Glutamatergic neuron (in vitro differentiated cells): ENCODE data around the gene DCLK1. TPM values are rescaled to one million over a fixed set of nuclear protein-coding genes. Genes with fewer than 3 reads are reported as not detected.

ENCODE experiments used
- DNase-seq: peaks from one replicate; pipeline ENCODE4 v3.0.0; 2022
- H3K27ac Mint-ChIP-seq: one replicate; pipeline ENCODE4 v1.8.0; 2020; ENCODE audit warnings: mild to moderate bottlenecking, mixed read lengths, inconsistent platforms; ENCODE audit not compliant: unreplicated experiment
- H3K27me3 Mint-ChIP-seq: one replicate; pipeline ENCODE4 v1.8.0; 2020; ENCODE audit warnings: mild to moderate bottlenecking, moderate library complexity, mixed read lengths, inconsistent platforms; ENCODE audit not compliant: unreplicated experiment
- H3K36me3 Mint-ChIP-seq: one replicate; pipeline ENCODE4 v1.8.0; 2020; ENCODE audit warnings: mild to moderate bottlenecking, mixed read lengths, inconsistent platforms; ENCODE audit not compliant: unreplicated experiment
- H3K4me1 Mint-ChIP-seq: one replicate; pipeline ENCODE4 v1.8.0; 2020; ENCODE audit warnings: mild to moderate bottlenecking, low read depth, mixed read lengths, inconsistent platforms; ENCODE audit not compliant: unreplicated experiment
- H3K4me3 Mint-ChIP-seq: one replicate; pipeline ENCODE4 v1.8.0; 2020; ENCODE audit warnings: mild to moderate bottlenecking, mixed read lengths, inconsistent platforms; ENCODE audit not compliant: unreplicated experiment
- H3K9me3 Mint-ChIP-seq: one replicate; pipeline ENCODE4 v1.8.0; 2020; ENCODE audit warnings: mild to moderate bottlenecking, moderate library complexity, mixed read lengths, inconsistent platforms; ENCODE audit not compliant: unreplicated experiment
- total RNA-seq: library from RNA; stranded (reverse); fragmentation: NEBNext Ultra II Directional; extraction: Animal tissue kit (Norgen Biotek cat#: 25700); gene quantifications from one replicate; pipeline ENCODE4 v1.2.1, GENCODE V29; 2021; ENCODE audit not compliant: unreplicated experiment
- TF ChIP-seq, protein P1 (sequence below): fragments of 200-600 bp; sonication (generic); IDR thresholded peaks from one replicate; pipeline ENCODE4 v1.5.0; 2021; ENCODE audit not compliant: partially characterized antibody, unreplicated experiment

DCLK1 gene
- total RNA-seq, 1 donor from 2014 or later = 63.9 TPM

DNA sequence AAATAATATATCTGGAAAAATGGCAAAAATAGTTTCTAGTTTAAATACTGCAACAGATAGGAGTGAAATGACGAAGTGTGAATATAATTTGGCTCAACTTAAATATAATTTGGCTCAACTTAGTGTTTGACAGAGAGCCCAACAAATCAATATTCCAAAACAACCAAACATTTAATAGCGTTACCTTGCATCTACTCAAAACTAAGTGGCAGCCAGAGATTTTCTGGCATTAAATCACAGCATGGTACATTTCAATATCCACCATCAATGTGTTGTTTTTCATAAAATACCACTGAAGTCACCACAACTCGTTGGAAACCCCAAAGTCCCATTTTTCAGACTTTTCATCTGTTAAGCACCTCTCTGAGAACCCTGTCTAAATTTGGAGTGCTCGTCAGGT, 69.6 kb downstream of the DCLK1 start:
- Mint-ChIP-seq H3K27me3 (no peaks in the 10 kb centered on the region), H3K9me3 (no peaks in the 10 kb centered on the region), H3K4me3 (no peak overlapping the region), H3K27ac (no peak overlapping the region), H3K36me3 (peaks cover 4% of the 10 kb centered on the region), H3K4me1 (peaks cover 10% of the 10 kb centered on the region)
- TF ChIP-seq, protein P1, sequence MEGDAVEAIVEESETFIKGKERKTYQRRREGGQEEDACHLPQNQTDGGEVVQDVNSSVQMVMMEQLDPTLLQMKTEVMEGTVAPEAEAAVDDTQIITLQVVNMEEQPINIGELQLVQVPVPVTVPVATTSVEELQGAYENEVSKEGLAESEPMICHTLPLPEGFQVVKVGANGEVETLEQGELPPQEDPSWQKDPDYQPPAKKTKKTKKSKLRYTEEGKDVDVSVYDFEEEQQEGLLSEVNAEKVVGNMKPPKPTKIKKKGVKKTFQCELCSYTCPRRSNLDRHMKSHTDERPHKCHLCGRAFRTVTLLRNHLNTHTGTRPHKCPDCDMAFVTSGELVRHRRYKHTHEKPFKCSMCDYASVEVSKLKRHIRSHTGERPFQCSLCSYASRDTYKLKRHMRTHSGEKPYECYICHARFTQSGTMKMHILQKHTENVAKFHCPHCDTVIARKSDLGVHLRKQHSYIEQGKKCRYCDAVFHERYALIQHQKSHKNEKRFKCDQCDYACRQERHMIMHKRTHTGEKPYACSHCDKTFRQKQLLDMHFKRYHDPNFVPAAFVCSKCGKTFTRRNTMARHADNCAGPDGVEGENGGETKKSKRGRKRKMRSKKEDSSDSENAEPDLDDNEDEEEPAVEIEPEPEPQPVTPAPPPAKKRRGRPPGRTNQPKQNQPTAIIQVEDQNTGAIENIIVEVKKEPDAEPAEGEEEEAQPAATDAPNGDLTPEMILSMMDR = no peak
- DNase-seq = no peak

DNA sequence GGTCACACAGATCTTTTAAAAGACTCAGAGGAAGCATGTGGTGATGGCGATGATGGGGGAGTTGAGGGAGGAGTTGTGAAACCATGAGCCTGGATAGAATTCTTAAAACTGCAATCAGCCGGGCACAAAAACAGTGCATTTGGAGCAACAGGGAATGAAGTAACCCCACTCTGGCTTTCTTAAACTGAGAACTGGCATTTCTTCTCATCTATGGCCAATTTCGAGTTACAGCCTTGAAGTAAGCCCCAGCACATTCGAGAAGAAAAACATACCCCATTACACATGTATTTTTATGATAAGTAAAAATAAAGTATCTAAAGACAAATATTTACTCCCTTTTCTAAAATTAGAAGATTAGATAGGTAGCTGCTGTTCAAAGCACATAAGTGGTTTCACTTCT, 70.1 kb downstream of the DCLK1 start:
- TF ChIP-seq, protein P1 = no peak
- Mint-ChIP-seq H3K4me1 (peaks cover 10% of the 10 kb centered on the region), H3K9me3 (no peaks in the 10 kb centered on the region), H3K27me3 (no peaks in the 10 kb centered on the region), H3K4me3 (no peak overlapping the region), H3K36me3 (no peaks in the 10 kb centered on the region), H3K27ac (no peak overlapping the region)
- no peak for DNase-seq

DNA sequence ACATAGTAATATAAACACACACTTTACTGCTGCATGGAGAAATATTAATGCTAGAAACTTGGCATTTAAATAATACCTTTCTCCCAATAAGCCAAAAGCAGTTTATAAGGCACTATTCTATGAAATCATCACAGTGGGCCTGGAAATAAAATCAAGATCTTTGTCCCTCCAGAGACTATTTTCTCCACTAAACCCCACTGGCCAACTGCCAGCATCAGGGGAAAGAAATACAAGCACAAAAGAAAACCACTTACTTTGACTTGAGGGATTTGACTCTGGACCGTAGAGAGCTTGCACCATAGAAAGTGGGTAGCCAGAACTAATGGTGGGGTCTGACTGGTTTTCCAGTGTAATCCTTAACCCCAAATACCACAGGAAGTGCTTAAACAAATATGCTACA, 71.9 kb downstream of the DCLK1 start:
- Mint-ChIP-seq H3K4me1 (peaks cover 10% of the 10 kb centered on the region), H3K9me3 (no peaks in the 10 kb centered on the region), H3K27ac (no peak overlapping the region), H3K4me3 (no peak overlapping the region), H3K36me3 (no peaks in the 10 kb centered on the region), H3K27me3 (no peaks in the 10 kb centered on the region)
- DNase-seq = no peak
- TF ChIP-seq, protein P1 = no peak

DNA sequence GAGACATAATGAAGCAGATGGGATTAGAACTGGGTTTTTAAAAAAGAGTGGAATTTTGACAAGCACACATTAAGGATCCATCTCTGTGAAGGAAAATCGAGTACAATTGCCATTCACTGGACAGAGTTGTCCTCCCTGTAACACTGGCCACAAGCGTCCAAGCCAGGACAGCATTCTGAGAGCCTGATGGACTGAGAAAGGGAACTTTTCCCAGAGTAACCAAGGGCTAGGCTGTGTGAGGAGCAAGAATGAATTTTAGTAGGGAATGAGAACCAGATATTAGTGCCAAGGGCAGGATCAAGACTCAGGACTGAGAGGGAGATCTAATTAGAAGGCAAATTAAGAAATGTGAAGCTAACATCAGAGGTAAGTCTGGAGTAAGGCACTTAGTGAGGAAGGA, 73.1 kb downstream of the DCLK1 start:
- H3K27me3 Mint-ChIP-seq = no peaks in the 10 kb centered on the region
- no peaks in the 10 kb centered on the region for H3K9me3 Mint-ChIP-seq
- H3K4me1 Mint-ChIP-seq = peaks cover 10% of the 10 kb centered on the region
- no peak overlapping the region for H3K27ac Mint-ChIP-seq
- H3K36me3 Mint-ChIP-seq = no peaks in the 10 kb centered on the region
- H3K4me3 Mint-ChIP-seq = no peak overlapping the region
- TF ChIP-seq, protein P1 = no peak
- no peak for DNase-seq

DNA sequence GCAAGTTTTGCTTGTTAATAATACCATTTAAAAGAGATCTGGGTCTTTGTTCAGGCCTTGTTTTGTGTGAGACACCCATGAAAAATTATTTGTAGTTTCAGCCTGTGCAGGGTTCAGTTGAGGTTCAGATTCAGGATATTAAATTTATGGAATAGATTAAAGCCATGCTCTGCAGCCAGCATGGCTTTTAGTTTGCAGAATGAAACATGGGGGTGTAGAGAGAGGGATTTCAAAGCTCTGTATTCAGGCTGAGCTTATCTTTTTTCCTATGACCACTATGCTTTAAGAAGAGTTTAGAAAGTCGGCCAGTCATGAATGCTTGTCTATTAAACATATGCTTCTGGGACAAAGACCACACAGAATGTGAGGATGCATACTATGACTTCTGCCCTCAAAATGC, 73.6 kb downstream of the DCLK1 start:
- TF ChIP-seq, protein P1 = no peak
- no peaks in the 10 kb centered on the region for H3K9me3 Mint-ChIP-seq
- peaks cover 10% of the 10 kb centered on the region for H3K4me1 Mint-ChIP-seq
- no peak for DNase-seq
- H3K27me3 Mint-ChIP-seq = no peaks in the 10 kb centered on the region
- no peak overlapping the region for H3K4me3 Mint-ChIP-seq
- no peak overlapping the region for H3K27ac Mint-ChIP-seq
- no peaks in the 10 kb centered on the region for H3K36me3 Mint-ChIP-seq
